DND-41 (cell line): ENCODE results near the gene CRYBB2.
"Not testable (repeated sequence)": the region's sequence is repeated elsewhere in the genome, so short reads cannot be mapped to it uniquely, and the experiment has no call there.

Source experiments
- CTCF ChIP-seq: IDR thresholded peaks from 2 replicates; pipeline ENCODE4 v1.5.1; 2012; ENCODE audit warnings: borderline replicate concordance, low read length, moderate library complexity, mild to moderate bottlenecking; ENCODE audit not compliant: poor library complexity, severe bottlenecking; ENCODE audit errors: extremely low read depth
- EZH2 ChIP-seq: IDR thresholded peaks from 3 replicates; pipeline ENCODE4 v1.6.1; 2012; ENCODE audit warnings: borderline replicate concordance, low read depth, mild to moderate bottlenecking, moderate library complexity, low read length, inconsistent platforms; ENCODE audit not compliant: severe bottlenecking

- TF ChIP-seq CTCF, EZH2: not testable (repeated sequence)
Observed at GRCh38 chr22:25270061-25270460, 50.6 kb downstream of the CRYBB2 start.
